Measurements from ENCODE around the gene ACSL1. TPM values are rescaled to one million over a fixed set of nuclear protein-coding genes. Genes with fewer than 3 reads are reported as not detected.
A peak's percentile ranks its signal among the peaks of the same experiment; 100 is the strongest.

ACSL1 gene
- polyA plus RNA-seq, 1 donor (not counting 4 experiments of a cell fraction or from before 2014, with no cell fraction given), result 60.6 TPM

DNA sequence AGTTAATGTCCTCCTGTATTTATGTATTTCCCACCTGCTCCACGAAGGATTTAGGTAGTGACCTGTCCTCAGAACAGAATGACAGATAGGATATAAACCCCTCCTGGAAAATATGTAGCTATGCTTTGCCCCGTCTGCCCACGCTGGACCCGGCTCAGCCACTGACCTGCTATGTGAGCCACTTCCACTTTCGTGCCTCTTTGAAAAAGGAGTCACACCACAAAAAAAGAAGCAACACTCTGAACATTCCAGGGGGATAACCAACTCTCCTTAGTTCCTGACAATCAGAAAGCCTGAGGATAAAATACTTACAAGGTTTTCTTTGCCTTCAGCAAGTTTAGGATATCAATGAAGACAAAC lies 11.1 kb downstream of the ACSL1 start:
- Histone ChIP-seq H3K9me1 (ENCODE audit: control insufficient read depth, extremely low read depth, insufficient read depth, low read length) (no peaks in the 10 kb centered on the region), H3K27me3 (ENCODE audit: control insufficient read depth, extremely low read depth, insufficient read depth, low read length) (no peaks in the 10 kb centered on the region), H3K4me2 (ENCODE audit: control insufficient read depth, extremely low read depth, insufficient read depth, low read depth, low read length) (peak overlapping the region; percentile 77), H3K36me3 (ENCODE audit: control insufficient read depth in 2 of 2, extremely low read depth in 1 of 2, insufficient read depth in 2 of 2, low read length in 2 of 2) (no peaks in the 10 kb centered on the region), H3K27ac (ENCODE audit: control insufficient read depth, insufficient read depth, low read length) (peak overlapping the region; percentile 76), H3K9ac (ENCODE audit: control insufficient read depth, extremely low read depth, insufficient read depth, low read length) (peak overlapping the region; percentile 55), H2AFZ (ENCODE audit: control insufficient read depth, low read length) (no peak overlapping the region), H4K20me1 (ENCODE audit: control insufficient read depth, extremely low read depth, insufficient read depth, low read length) (no peaks in the 10 kb centered on the region), H3K79me2 (ENCODE audit: control insufficient read depth, insufficient read depth, low read length) (peaks cover 17% of the 10 kb centered on the region), H3K4me3 (ENCODE audit: control insufficient read depth in 2 of 3, extremely low read depth in 1 of 3, insufficient read depth in 2 of 3, low read depth in 1 of 3, low read length in 3 of 3) (peak overlapping the region; percentile 23 to 59 (median 28)), H3K4me1 (ENCODE audit: control insufficient read depth, extremely low read depth, insufficient read depth, low read length) (peaks cover 38% of the 10 kb centered on the region), H3K9me3 (ENCODE audit: control insufficient read depth, low read depth, low read length) (no peaks in the 10 kb centered on the region)
- dilution Hi-C loops (cut with MboI; ENCODE audit: extremely low pct_ligation_motif_present, low sequenced_read_pairs), result no loop called here
- DNase-seq (ENCODE audit: low read depth, low spot score) (no peak), FAIRE-seq (no peak)
- no peak for TF ChIP-seq CTCF (optimal IDR thresholded peaks at IDR 0.05 in 1 of 3, IDR thresholded peaks at IDR 0.05 in 1 of 3, conservative IDR thresholded peaks at IDR 0.05 in 1 of 3; ENCODE audit: extremely low read depth in 1 of 3, insufficient read depth in 2 of 3, low read length in 3 of 3)
- no peak for TF ChIP-seq EZH2 (IDR thresholded peaks at IDR 0.05; ENCODE audit: low read length)

DNA sequence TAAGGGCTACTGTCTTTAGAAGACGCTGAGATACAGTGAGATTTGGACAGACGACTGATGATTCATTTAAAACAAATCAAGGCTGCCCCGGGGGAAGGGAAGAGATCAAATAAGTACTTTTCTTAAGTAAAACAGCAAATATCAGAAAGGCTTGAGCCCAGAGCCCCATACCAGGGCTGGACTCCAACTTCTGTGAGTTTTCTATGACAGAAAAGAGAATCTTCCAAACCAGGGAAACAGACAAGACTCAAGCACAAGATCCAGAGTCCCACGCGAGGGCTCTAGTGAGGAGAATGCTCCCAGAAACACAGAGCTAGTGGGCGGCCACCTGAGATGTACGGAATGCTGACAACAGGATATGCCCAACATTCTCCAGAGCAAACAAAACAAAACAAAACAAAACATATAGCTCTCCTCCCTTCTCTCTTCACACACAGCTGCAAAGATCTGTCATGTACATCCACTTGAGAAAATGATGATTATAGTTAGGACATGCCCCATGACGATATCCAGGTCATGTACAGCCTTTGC lies 13.1 kb downstream of the ACSL1 start:
- peak overlapping the region; percentile 89 for H3K4me2 ChIP-seq (ENCODE audit: control insufficient read depth, extremely low read depth, insufficient read depth, low read depth, low read length)
- DNase-seq (ENCODE audit: low read depth, low spot score), result no peak

More for the DNA sequence above, 13.1 kb downstream of the ACSL1 start:
- Histone ChIP-seq H3K27ac (ENCODE audit: control insufficient read depth, insufficient read depth, low read length) (peak overlapping the region; percentile 50), H3K36me3 (ENCODE audit: control insufficient read depth in 2 of 2, extremely low read depth in 1 of 2, insufficient read depth in 2 of 2, low read length in 2 of 2) (no peaks in the 10 kb centered on the region), H2AFZ (ENCODE audit: control insufficient read depth, low read length) (peak overlapping the region; percentile 21), H3K9me1 (ENCODE audit: control insufficient read depth, extremely low read depth, insufficient read depth, low read length) (no peaks in the 10 kb centered on the region), H3K4me3 (ENCODE audit: control insufficient read depth in 2 of 3, extremely low read depth in 1 of 3, insufficient read depth in 2 of 3, low read depth in 1 of 3, low read length in 3 of 3) (peak overlapping the region in 2 of 3 experiments; percentile 32 to 56), H3K9me3 (ENCODE audit: control insufficient read depth, low read depth, low read length) (no peaks in the 10 kb centered on the region), H3K9ac (ENCODE audit: control insufficient read depth, extremely low read depth, insufficient read depth, low read length) (peak overlapping the region; percentile 23), H3K79me2 (ENCODE audit: control insufficient read depth, insufficient read depth, low read length) (peaks cover 13% of the 10 kb centered on the region), H3K27me3 (ENCODE audit: control insufficient read depth, extremely low read depth, insufficient read depth, low read length) (no peaks in the 10 kb centered on the region), H3K4me1 (ENCODE audit: control insufficient read depth, extremely low read depth, insufficient read depth, low read length) (peaks cover 49% of the 10 kb centered on the region), H4K20me1 (ENCODE audit: control insufficient read depth, extremely low read depth, insufficient read depth, low read length) (no peaks in the 10 kb centered on the region)
- no peak for FAIRE-seq
- dilution Hi-C loops (cut with MboI; ENCODE audit: extremely low pct_ligation_motif_present, low sequenced_read_pairs), result no loop called here
- TF ChIP-seq EZH2 (IDR thresholded peaks at IDR 0.05; ENCODE audit: low read length), result no peak
- TF ChIP-seq CTCF (optimal IDR thresholded peaks at IDR 0.05 in 1 of 3, IDR thresholded peaks at IDR 0.05 in 1 of 3, conservative IDR thresholded peaks at IDR 0.05 in 1 of 3; ENCODE audit: extremely low read depth in 1 of 3, insufficient read depth in 2 of 3, low read length in 3 of 3), result no peak

Data from keratinocyte (primary cell).